K562 (cell line): ENCODE data around the gene PTOV1. TPM values are rescaled to one million over a fixed set of nuclear protein-coding genes. Genes with fewer than 3 reads are reported as not detected.

Experiments used
- ASH1L ChIP-seq: fragments of 450-650 bp; IDR thresholded peaks from 2 replicates; pipeline ENCODE4 v1.6.1; 2018; ENCODE audit warnings: borderline replicate concordance, mild to moderate bottlenecking, low read depth; ENCODE audit not compliant: partially characterized antibody
- BRF1 ChIP-seq: IDR thresholded peaks from 3 replicates; pipeline ENCODE4 v1.6.1; 2011; ENCODE audit warnings: borderline replicate concordance, mild to moderate bottlenecking; ENCODE audit not compliant: insufficient read length; ENCODE audit errors: extremely low read depth
- ETV1 ChIP-seq: fragments of 450-650 bp; conservative IDR thresholded peaks from 2 replicates; pipeline ENCODE4 v1.6.1; 2016; ENCODE audit warnings: missing genetic modification characterization, control low read depth, low read depth, missing compliant biosample characterization
- FOXJ3 ChIP-seq: sonication (generic); formaldehyde crosslinking; IDR thresholded peaks from 2 replicates; pipeline ENCODE4 v1.4.0; 2020; ENCODE audit warnings: mild to moderate bottlenecking, missing genetic modification reagents
- GABPB1 ChIP-seq: sonication (generic); formaldehyde crosslinking; IDR thresholded peaks from 2 replicates; pipeline ENCODE4 v1.8.0; 2022; ENCODE audit warnings: mild to moderate bottlenecking, missing genetic modification reagents
- HDAC2 ChIP-seq: fragments of 450-650 bp; IDR thresholded peaks from 2 replicates; pipeline ENCODE4 v1.6.1; 2016; ENCODE audit warnings: mild to moderate bottlenecking
- NCOR1 ChIP-seq: fragments of 450-650 bp; IDR thresholded peaks from 2 replicates; pipeline ENCODE4 v1.6.1; 2016; ENCODE audit warnings: mild to moderate bottlenecking, moderate library complexity
- TAL1 ChIP-seq: fragments of 450-650 bp; IDR thresholded peaks from 2 replicates; pipeline ENCODE4 v1.6.1; 2016; ENCODE audit warnings: mild to moderate bottlenecking
- TRIM28 ChIP-seq: fragments of 450-650 bp; IDR thresholded peaks from 2 replicates; pipeline ENCODE4 v1.6.1; 2017
- ZFP36 ChIP-seq: fragments of 150-350 bp; IDR thresholded peaks from 2 replicates; pipeline ENCODE4 v1.6.1; 2018; ENCODE audit warnings: low read length, low read depth; ENCODE audit not compliant: partially characterized antibody
- ZFPM2 ChIP-seq: fragments of 250-450 bp; sonication (Bioruptor Pico); IDR thresholded peaks from 2 replicates; pipeline ENCODE4 v1.5.1; 2022; ENCODE audit warnings: mild to moderate bottlenecking
- ZNF134 ChIP-seq: fragments of 250-450 bp; sonication (Bioruptor Pico); conservative IDR thresholded peaks from 2 replicates; pipeline ENCODE4 v1.4.0; 2020
- ZNF165 ChIP-seq: fragments of 250-450 bp; sonication (Bioruptor Pico); IDR thresholded peaks from 2 replicates; pipeline ENCODE4 v1.4.0; 2020; ENCODE audit warnings: borderline replicate concordance
- ZNF324 ChIP-seq: fragments of 250-450 bp; sonication (Bioruptor Pico); IDR thresholded peaks from 2 replicates; pipeline ENCODE4 v1.4.0; 2020; ENCODE audit warnings: mild to moderate bottlenecking
- ZNF77 ChIP-seq: fragments of 250-450 bp; sonication (Bioruptor Pico); IDR thresholded peaks from 2 replicates; pipeline ENCODE4 v1.5.0; 2020
- ZNF780A ChIP-seq: fragments of 250-450 bp; sonication (Bioruptor Pico); IDR thresholded peaks from 2 replicates; pipeline ENCODE4 v1.5.0; 2021; ENCODE audit warnings: mild to moderate bottlenecking
- polyA plus RNA-seq, 8 experiments: library from polyadenylated mRNA; depleted of rRNA in 4 of 8; stranded (reverse) in 5 of 8; unstranded in 3 of 8; fragments of >200 nt; fragmentation: Nextera tagmentation in 2 of 8; fragmentation: Illumina TruSeq in 1 of 8; extraction: Ambion mirVana in 2 of 8; extraction: Trizol in 1 of 8; gene quantifications; 2 replicates each; pipeline versions ENCODE4 v1.2.1 to v1.2.3, GENCODE V29; 2011 to 2014; ENCODE audit warnings: inconsistent platforms in 1 of 8, missing spikeins in 1 of 8
- total RNA-seq, 7 experiments: library from RNA; depleted of rRNA in 6 of 7; stranded (reverse); fragments of >200 nt in 6 of 7; fragmentation: Illumina TruSeq in 2 of 7; extraction: Trizol in 2 of 7; gene quantifications; 2 replicates each; pipeline versions ENCODE4 v1.2.1 to v1.2.3, GENCODE V29; 2011 to 2021; ENCODE audit warnings: low replicate concordance in 1 of 7
- TF ChIP-seq, protein P1 (sequence below): fragments of 250-450 bp; sonication (Bioruptor Pico); IDR thresholded peaks from 2 replicates; pipeline ENCODE4 v1.4.0; 2020; ENCODE audit warnings: mild to moderate bottlenecking, moderate library complexity, borderline replicate concordance
- TF ChIP-seq, protein P2 (sequence below): fragments of 200-400 bp; formaldehyde crosslinking; IDR thresholded peaks from 2 replicates; pipeline ENCODE4 v1.6.1; 2017; ENCODE audit warnings: mild to moderate bottlenecking, low read depth, low read length, moderate library complexity
- TF ChIP-seq, protein P3 (sequence below): sonication (generic); formaldehyde crosslinking; IDR thresholded peaks from 2 replicates; pipeline ENCODE4 v1.8.1; 2023; ENCODE audit warnings: missing genetic modification reagents, mild to moderate bottlenecking, borderline replicate concordance

PTOV1 gene
- total and polyA plus RNA-seq, 9 of the 15 experiments (the other 6 are each of a cell fraction or from before 2014, with no cell fraction given): 4.9 to 169 (median 43.5) TPM

DNA sequence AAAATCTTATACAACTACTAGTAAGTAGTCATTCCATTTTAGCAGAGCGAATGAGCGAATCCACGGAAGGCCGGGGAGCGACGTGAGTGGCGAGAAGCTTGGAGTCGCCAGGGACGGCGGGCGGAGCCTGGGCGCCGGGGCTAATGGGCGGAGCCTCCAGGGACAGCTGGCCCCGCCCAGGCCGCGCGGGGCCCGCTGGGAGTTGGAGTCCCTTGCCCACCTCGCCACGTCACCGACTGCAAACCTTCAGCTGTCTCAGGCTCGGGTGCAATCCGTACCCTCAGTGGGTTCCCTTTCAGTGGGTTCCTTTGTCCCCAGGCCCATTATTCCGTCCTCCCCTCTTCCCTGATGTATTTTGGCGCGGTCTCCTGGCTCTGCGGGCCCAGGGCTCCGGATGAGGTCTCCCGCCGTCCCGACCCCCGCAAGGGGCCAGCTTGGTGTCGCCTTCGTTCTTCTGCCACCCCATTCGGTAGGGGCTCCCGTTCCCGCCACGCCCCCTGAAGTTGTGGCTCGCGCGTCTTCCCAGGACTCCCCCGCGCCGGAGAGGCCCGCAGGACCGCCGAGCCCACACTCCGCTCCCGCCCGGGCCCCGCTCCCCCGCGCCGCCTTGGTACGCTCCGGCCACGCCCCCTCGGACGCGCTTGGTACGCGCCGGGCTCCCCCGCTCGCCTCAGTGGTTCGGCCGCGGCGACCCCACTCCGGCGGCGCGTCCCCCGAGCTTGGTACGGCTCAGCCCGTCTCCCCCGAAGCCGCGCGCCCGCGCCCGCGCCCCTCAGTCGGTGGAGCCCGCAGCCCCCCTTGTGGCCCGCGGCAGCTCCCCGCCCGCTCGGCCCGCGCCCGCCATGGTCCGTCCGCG is at the start of gene PTOV1 (continued):
- no peak for TF ChIP-seq ZNF780A (CRISPR knock-in tag)
- TF ChIP-seq ZNF324 (CRISPR knock-in tag): no peak
- TF ChIP-seq ZNF134: no peak
- TF ChIP-seq, protein P1, sequence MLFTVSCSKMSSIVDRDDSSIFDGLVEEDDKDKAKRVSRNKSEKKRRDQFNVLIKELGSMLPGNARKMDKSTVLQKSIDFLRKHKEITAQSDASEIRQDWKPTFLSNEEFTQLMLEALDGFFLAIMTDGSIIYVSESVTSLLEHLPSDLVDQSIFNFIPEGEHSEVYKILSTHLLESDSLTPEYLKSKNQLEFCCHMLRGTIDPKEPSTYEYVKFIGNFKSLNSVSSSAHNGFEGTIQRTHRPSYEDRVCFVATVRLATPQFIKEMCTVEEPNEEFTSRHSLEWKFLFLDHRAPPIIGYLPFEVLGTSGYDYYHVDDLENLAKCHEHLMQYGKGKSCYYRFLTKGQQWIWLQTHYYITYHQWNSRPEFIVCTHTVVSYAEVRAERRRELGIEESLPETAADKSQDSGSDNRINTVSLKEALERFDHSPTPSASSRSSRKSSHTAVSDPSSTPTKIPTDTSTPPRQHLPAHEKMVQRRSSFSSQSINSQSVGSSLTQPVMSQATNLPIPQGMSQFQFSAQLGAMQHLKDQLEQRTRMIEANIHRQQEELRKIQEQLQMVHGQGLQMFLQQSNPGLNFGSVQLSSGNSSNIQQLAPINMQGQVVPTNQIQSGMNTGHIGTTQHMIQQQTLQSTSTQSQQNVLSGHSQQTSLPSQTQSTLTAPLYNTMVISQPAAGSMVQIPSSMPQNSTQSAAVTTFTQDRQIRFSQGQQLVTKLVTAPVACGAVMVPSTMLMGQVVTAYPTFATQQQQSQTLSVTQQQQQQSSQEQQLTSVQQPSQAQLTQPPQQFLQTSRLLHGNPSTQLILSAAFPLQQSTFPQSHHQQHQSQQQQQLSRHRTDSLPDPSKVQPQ (CRISPR knock-in tag): no peak
- TF ChIP-seq ETV1 (tag): no peak
- TF ChIP-seq ASH1L: peak; percentile 26
- no peak for TF ChIP-seq ZFPM2 (CRISPR knock-in tag)
- peak; percentile 78 for TF ChIP-seq HDAC2
- TF ChIP-seq NCOR1: 0 out of 2 replicates have a peak, but pooled peaks have one; percentile 16
- TF ChIP-seq, protein P2, sequence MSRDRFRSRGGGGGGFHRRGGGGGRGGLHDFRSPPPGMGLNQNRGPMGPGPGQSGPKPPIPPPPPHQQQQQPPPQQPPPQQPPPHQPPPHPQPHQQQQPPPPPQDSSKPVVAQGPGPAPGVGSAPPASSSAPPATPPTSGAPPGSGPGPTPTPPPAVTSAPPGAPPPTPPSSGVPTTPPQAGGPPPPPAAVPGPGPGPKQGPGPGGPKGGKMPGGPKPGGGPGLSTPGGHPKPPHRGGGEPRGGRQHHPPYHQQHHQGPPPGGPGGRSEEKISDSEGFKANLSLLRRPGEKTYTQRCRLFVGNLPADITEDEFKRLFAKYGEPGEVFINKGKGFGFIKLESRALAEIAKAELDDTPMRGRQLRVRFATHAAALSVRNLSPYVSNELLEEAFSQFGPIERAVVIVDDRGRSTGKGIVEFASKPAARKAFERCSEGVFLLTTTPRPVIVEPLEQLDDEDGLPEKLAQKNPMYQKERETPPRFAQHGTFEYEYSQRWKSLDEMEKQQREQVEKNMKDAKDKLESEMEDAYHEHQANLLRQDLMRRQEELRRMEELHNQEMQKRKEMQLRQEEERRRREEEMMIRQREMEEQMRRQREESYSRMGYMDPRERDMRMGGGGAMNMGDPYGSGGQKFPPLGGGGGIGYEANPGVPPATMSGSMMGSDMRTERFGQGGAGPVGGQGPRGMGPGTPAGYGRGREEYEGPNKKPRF: no peak
- no peak for TF ChIP-seq ZNF165 (CRISPR knock-in tag)
- TF ChIP-seq GABPB1 (CRISPR knock-in tag): peak; percentile 75; the same call in 1 of the 2 replicates
- TF ChIP-seq BRF1: no peak
- TF ChIP-seq ZNF77 (CRISPR knock-in tag): no peak
- TF ChIP-seq, protein P3, sequence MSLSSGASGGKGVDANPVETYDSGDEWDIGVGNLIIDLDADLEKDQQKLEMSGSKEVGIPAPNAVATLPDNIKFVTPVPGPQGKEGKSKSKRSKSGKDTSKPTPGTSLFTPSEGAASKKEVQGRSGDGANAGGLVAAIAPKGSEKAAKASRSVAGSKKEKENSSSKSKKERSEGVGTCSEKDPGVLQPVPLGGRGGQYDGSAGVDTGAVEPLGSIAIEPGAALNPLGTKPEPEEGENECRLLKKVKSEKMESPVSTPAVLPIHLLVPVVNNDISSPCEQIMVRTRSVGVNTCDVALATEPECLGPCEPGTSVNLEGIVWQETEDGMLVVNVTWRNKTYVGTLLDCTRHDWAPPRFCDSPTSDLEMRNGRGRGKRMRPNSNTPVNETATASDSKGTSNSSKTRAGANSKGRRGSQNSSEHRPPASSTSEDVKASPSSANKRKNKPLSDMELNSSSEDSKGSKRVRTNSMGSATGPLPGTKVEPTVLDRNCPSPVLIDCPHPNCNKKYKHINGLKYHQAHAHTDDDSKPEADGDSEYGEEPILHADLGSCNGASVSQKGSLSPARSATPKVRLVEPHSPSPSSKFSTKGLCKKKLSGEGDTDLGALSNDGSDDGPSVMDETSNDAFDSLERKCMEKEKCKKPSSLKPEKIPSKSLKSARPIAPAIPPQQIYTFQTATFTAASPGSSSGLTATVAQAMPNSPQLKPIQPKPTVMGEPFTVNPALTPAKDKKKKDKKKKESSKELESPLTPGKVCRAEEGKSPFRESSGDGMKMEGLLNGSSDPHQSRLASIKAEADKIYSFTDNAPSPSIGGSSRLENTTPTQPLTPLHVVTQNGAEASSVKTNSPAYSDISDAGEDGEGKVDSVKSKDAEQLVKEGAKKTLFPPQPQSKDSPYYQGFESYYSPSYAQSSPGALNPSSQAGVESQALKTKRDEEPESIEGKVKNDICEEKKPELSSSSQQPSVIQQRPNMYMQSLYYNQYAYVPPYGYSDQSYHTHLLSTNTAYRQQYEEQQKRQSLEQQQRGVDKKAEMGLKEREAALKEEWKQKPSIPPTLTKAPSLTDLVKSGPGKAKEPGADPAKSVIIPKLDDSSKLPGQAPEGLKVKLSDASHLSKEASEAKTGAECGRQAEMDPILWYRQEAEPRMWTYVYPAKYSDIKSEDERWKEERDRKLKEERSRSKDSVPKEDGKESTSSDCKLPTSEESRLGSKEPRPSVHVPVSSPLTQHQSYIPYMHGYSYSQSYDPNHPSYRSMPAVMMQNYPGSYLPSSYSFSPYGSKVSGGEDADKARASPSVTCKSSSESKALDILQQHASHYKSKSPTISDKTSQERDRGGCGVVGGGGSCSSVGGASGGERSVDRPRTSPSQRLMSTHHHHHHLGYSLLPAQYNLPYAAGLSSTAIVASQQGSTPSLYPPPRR: no peak
- TF ChIP-seq ZFP36: no peak
- peak; percentile 46; the same call in 1 of the 2 replicates for TF ChIP-seq TRIM28
- TF ChIP-seq TAL1: no peak
- TF ChIP-seq FOXJ3: no peak
